ENCODE results near the gene ZGLP1. TPM values are rescaled to one million over a fixed set of nuclear protein-coding genes. Genes with fewer than 3 reads are reported as not detected.

Gene ZGLP1
- total RNA-seq, 2 experiments from 2014 or later: 5.7 to 8.8 TPM

GRCh38 chr19:10325732-10326131 is 16.1 kb upstream of the ZGLP1 start:
- Histone ChIP-seq H3K4me2 (ENCODE audit: low read length) (no peak overlapping the region), H2AFZ (ENCODE audit: low read length) (no peak overlapping the region), H3K4me3 (ENCODE audit: low read depth, low read length, poor library complexity, severe bottlenecking) (no peak overlapping the region), H3K27ac (ENCODE audit: low read depth, low read length, poor library complexity, severe bottlenecking) (no peak overlapping the region), H3K9me3 (ENCODE audit: low read length) (no peaks in the 10 kb centered on the region), H4K20me1 (ENCODE audit: insufficient read depth, low read length) (0 out of 2 replicates have a peak, but pooled peaks cover 4% of the 10 kb centered on the region), H3K4me1 (ENCODE audit: insufficient read depth, low read length, poor library complexity, severe bottlenecking) (no peaks in the 10 kb centered on the region), H3K9me2 (ENCODE audit: insufficient read depth, low read length) (no peaks in the 10 kb centered on the region), H3K79me2 (ENCODE audit: insufficient read depth, low read depth, low read length) (peaks cover 7% of the 10 kb centered on the region; the same call in 1 of the 2 replicates), H3K36me3 (ENCODE audit: insufficient read depth, low read length) (peaks cover 100% of the 10 kb centered on the region)
- ChIA-PET CTCF (ENCODE audit: unreplicated experiment) (no interaction called here), POLR2A (interaction anchor here (0.7 kb wide), 1 partner anchor 43 kb away, joined by 3 read pairs; no protein-coding TSS in a partner anchor)
- TF ChIP-seq CTCF (conservative IDR thresholded peaks at IDR 0.05; ENCODE audit: low read length): no peak
- no peak for TF ChIP-seq EZH2phosphoT487 (IDR thresholded peaks at IDR 0.05; ENCODE audit: borderline replicate concordance, low read depth, low read length)
- BruUV-seq (replicated peaks): no TSS peak
- intact Hi-C loops (cut with micrococcal nuclease; ENCODE audit: unreplicated experiment): no loop called here
- no peak for DNase-seq (ENCODE audit: low spot score)

- Histone ChIP-seq H3K9me2 (ENCODE audit: insufficient read depth, low read length) (no peaks in the 10 kb centered on the region), H3K36me3 (ENCODE audit: insufficient read depth, low read length) (peaks cover 97% of the 10 kb centered on the region), H3K27ac (ENCODE audit: low read depth, low read length, poor library complexity, severe bottlenecking) (no peak overlapping the region), H3K79me2 (ENCODE audit: insufficient read depth, low read depth, low read length) (no peaks in the 10 kb centered on the region), H3K4me1 (ENCODE audit: insufficient read depth, low read length, poor library complexity, severe bottlenecking) (no peaks in the 10 kb centered on the region), H3K9me3 (ENCODE audit: low read length) (no peaks in the 10 kb centered on the region), H3K4me3 (ENCODE audit: low read depth, low read length, poor library complexity, severe bottlenecking) (no peak overlapping the region), H4K20me1 (ENCODE audit: insufficient read depth, low read length) (no peaks in the 10 kb centered on the region), H2AFZ (ENCODE audit: low read length) (no peak overlapping the region), H3K4me2 (ENCODE audit: low read length) (no peak overlapping the region)
- no peak for DNase-seq (ENCODE audit: low spot score)
- no peak for TF ChIP-seq EZH2phosphoT487 (IDR thresholded peaks at IDR 0.05; ENCODE audit: borderline replicate concordance, low read depth, low read length)
- TF ChIP-seq CTCF (conservative IDR thresholded peaks at IDR 0.05; ENCODE audit: low read length): no peak
- ChIA-PET POLR2A (interaction anchor here (0.6 kb wide), 1 partner anchor 352 kb away, joined by 3 read pairs; no protein-coding TSS in a partner anchor), CTCF (ENCODE audit: unreplicated experiment) (no interaction called here)
- BruUV-seq (replicated peaks): no TSS peak
- intact Hi-C loops (cut with micrococcal nuclease; ENCODE audit: unreplicated experiment): no loop called here
Measured at GRCh38 chr19:10321874-10322835, 12.5 kb upstream of the ZGLP1 start.

- Histone ChIP-seq H3K4me1 (ENCODE audit: insufficient read depth, low read length, poor library complexity, severe bottlenecking) (no peaks in the 10 kb centered on the region), H3K9me2 (ENCODE audit: insufficient read depth, low read length) (no peaks in the 10 kb centered on the region), H4K20me1 (ENCODE audit: insufficient read depth, low read length) (no peaks in the 10 kb centered on the region), H3K4me2 (ENCODE audit: low read length) (no peak overlapping the region), H3K4me3 (ENCODE audit: low read depth, low read length, poor library complexity, severe bottlenecking) (no peak overlapping the region), H2AFZ (ENCODE audit: low read length) (no peak overlapping the region), H3K9me3 (ENCODE audit: low read length) (no peaks in the 10 kb centered on the region), H3K36me3 (ENCODE audit: insufficient read depth, low read length) (peaks cover 97% of the 10 kb centered on the region), H3K27ac (ENCODE audit: low read depth, low read length, poor library complexity, severe bottlenecking) (no peak overlapping the region), H3K79me2 (ENCODE audit: insufficient read depth, low read depth, low read length) (no peaks in the 10 kb centered on the region)
- no TSS peak for BruUV-seq (replicated peaks)
- intact Hi-C loops (cut with micrococcal nuclease; ENCODE audit: unreplicated experiment): no loop called here
- no peak for TF ChIP-seq EZH2phosphoT487 (IDR thresholded peaks at IDR 0.05; ENCODE audit: borderline replicate concordance, low read depth, low read length)
- TF ChIP-seq CTCF (conservative IDR thresholded peaks at IDR 0.05; ENCODE audit: low read length): no peak
- POLR2A ChIA-PET: interaction anchor here (0.6 kb wide), 1 partner anchor 353 kb away, joined by 3 read pairs; no protein-coding TSS in a partner anchor
- no peak for DNase-seq (ENCODE audit: low spot score)
- CTCF ChIA-PET (ENCODE audit: unreplicated experiment): no interaction called here
Measured at GRCh38 chr19:10321417-10321797, 11.8 kb upstream of the ZGLP1 start.

All from OCI-LY7 (cell line).